Heart left ventricle (tissue), 16 donors: Measurements from ENCODE around the gene ASAP2. TPM values are rescaled to one million over a fixed set of nuclear protein-coding genes. Genes with fewer than 3 reads are reported as not detected.

Source experiments
- ATAC-seq, 4 donors: fragments of 200-7000 bp; cut with Tn5 transposase; one replicate each; pipeline ENCODE4 v1.9.1; 2020 to 2022; ENCODE audit warnings: moderate library complexity in 4 of 4, mild to moderate bottlenecking in 3 of 4, moderate number of reproducible peaks in 1 of 4
- DNase-seq, 5 donors: peaks; one replicate each; pipeline ENCODE4 v3.0.0-alpha.2; 2020
- H3K27ac ChIP-seq, 12 donors: fragments of 200-600 bp; sonication (generic) in 4 of 12; one replicate each; pipeline versions ENCODE4 v1.5.0 to v1.8.0; 2016 to 2022; ENCODE audit warnings: mild to moderate bottlenecking in 2 of 12
- H3K27me3 ChIP-seq, 9 donors: fragments of 200-600 bp; sonication (generic) in 2 of 9; one replicate each; pipeline versions ENCODE4 v1.5.1 to v1.8.0; 2016 to 2022; ENCODE audit warnings: mild to moderate bottlenecking in 3 of 9
- H3K36me3 ChIP-seq, 9 donors: fragments of 200-600 bp; sonication (generic) in 2 of 9; one replicate each; pipeline versions ENCODE4 v1.5.0 to v1.8.0; 2018 to 2022; ENCODE audit warnings: mild to moderate bottlenecking in 2 of 9
- H3K4me1 ChIP-seq, 12 donors: fragments of 200-600 bp; sonication (generic) in 4 of 12; one replicate each; pipeline versions ENCODE4 v1.5.0 to v1.8.0; 2016 to 2022; ENCODE audit warnings: mild to moderate bottlenecking in 3 of 12
- H3K4me3 ChIP-seq, 12 donors: fragments of 200-600 bp; sonication (generic) in 4 of 12; one replicate each; pipeline versions ENCODE4 v1.5.0 to v1.8.0; 2017 to 2022; ENCODE audit warnings: mild to moderate bottlenecking in 9 of 12, moderate library complexity in 4 of 12
- H3K9me3 ChIP-seq, 12 donors: fragments of 200-600 bp; sonication (generic) in 4 of 12; one replicate each; pipeline versions ENCODE4 v1.5.0 to v1.8.0; 2016 to 2022; ENCODE audit warnings: mild to moderate bottlenecking in 1 of 12
- POLR2A ChIP-seq, 2 donors: fragments of 450-650 bp; IDR thresholded peaks; one replicate each; pipeline ENCODE4 v1.6.1; 2017; ENCODE audit warnings: antibody characterized with exemption in 2 of 2, mild to moderate bottlenecking in 2 of 2, moderate library complexity in 2 of 2
- WGBS, 4 donors: extraction: QIAGEN DNeasy Blood & Tissue Kit in 2 of 4; methylation state at CpG; one replicate each; pipeline versions ENCODE4 v1.1.5 to v1.1.7; 2013 to 2018; 5-methylcytosine and 5-hydroxymethylcytosine counted together
- intact Hi-C, 10 donors: fragments of 100-400 bp; cut with DNase I; formaldehyde crosslinking; loops; one replicate each; pipeline versions ENCODE4 v1.11.1 to v1.14.2; 2022
- polyA plus RNA-seq, 2 donors: library from polyadenylated mRNA; stranded (reverse); fragments of 200-250 nt; gene quantifications; one replicate each; pipeline ENCODE4 v1.2.3, GENCODE V29; 2013
- total RNA-seq, 9 donors: library from RNA; depleted of rRNA in 2 of 9; stranded (reverse); fragments of >200 nt in 2 of 9; fragmentation: NEBNext Ultra II Directional in 3 of 9; extraction: Animal tissue kit (Norgen Biotek cat#: 25700) in 3 of 9; gene quantifications; one replicate each; pipeline versions ENCODE4 v1.1.0 to v1.2.4, GENCODE V29; 2016 to 2023
- TF ChIP-seq, protein P1 (sequence below), 12 donors: fragments of 200-600 bp; sonication (generic) in 4 of 12; IDR thresholded peaks; one replicate each; pipeline versions ENCODE4 v1.5.0 to v1.8.0; 2018 to 2022; ENCODE audit warnings: antibody characterized with exemption in 12 of 12, mild to moderate bottlenecking in 5 of 12
- donor health status: ischemic (EF 13 %, LVEDD 7.1; RV severe dilation, severe dysfunction).
- donor health status: healthy with polysubstance abuse.
- donor health status: DM: no; HTN: yes; CAD: no.
- donor health status: DM: no; HTN: no; CAD: no.
- donor health status: ischemic (EF 25% LVEDD 6.9; RV normal size, moderate dysfunction).
- donor health status: ischemic (EF 25% LVEDD 5.7; RV mildly dilated, moderate dysfunction).
- donor health status: healthy.
- donor health status: DM: yes; HTN: yes; CAD: no.
- donor health status: ischemic (EF 35%, LVEDD 5.7; RV mildly dilated, moderate dysfunction).
- donor health status: nonischemic (EF 11% LVEDD 7.7; RV severe dilation, severe dysfunction).
- donor health status: DM: yes; HTN: yes; CAD: no.
- donor health status: PGD.
- donor health status: ischemic (EF 29% LVEDD 5.4; RV normal size, mild dysfunction).
- donor health status: nonischemic (EF 23%, LVEDD 6.1; RV moderate dilation, normal function).

ASAP2 gene
- total and polyA plus RNA-seq, 11 donors, result 6.7 to 17.0 (median 11.9) TPM

DNA sequence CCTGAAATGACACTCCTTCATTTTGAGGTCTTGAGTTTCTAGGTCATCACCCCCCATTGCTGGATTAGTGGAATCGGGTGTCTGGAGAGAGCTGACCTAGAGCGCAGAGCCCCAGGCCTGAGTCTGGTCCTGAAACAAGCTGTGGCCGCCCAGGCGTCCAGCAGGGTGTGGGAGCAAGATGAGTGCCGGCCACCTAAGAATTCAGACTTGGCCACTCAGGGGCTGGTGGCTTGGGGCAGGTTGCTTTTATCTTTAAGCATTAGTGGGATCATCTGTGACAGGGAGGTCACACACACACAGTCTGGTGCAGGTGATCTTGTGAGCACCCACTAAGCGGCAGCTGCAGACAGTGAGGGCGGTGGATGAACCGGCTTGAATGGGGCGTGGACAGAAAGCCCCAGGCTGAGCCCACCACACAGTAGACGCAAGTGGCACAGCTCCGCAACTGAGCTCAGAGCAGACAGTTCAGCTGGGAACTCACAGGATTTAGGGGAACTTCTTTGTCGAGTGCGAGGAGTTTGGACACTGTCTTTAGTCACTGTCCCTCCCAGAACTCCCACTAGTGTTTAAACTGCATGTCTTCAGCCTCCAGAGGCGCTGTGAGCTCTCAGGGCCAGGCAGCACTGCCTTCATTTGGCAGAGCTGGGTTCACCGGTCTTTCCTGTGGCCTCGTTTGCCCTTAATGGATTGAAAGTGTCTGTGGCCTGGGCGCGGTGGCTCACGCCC lies 195.2 kb downstream of the ASAP2 start:
- H3K36me3 ChIP-seq, result peaks cover 0 to 71% (median 43%) of the 10 kb centered on the region in 9 donors
- 90 to 94% (median 91%) methylated on average over 13 to 19 of the region's 19 CpGs for WGBS, 4 donors
- H3K4me1 ChIP-seq, result peaks cover 0 to 26% (median 9%) of the 10 kb centered on the region in 12 donors
- H3K27ac ChIP-seq, result no peak overlapping the region
- ATAC-seq, result peak in 2 of 4 donors; percentile 13 to 31
- TF ChIP-seq POLR2A (IDR thresholded peaks at IDR 0.05), result no peak
- TF ChIP-seq, protein P1, sequence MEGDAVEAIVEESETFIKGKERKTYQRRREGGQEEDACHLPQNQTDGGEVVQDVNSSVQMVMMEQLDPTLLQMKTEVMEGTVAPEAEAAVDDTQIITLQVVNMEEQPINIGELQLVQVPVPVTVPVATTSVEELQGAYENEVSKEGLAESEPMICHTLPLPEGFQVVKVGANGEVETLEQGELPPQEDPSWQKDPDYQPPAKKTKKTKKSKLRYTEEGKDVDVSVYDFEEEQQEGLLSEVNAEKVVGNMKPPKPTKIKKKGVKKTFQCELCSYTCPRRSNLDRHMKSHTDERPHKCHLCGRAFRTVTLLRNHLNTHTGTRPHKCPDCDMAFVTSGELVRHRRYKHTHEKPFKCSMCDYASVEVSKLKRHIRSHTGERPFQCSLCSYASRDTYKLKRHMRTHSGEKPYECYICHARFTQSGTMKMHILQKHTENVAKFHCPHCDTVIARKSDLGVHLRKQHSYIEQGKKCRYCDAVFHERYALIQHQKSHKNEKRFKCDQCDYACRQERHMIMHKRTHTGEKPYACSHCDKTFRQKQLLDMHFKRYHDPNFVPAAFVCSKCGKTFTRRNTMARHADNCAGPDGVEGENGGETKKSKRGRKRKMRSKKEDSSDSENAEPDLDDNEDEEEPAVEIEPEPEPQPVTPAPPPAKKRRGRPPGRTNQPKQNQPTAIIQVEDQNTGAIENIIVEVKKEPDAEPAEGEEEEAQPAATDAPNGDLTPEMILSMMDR (IDR thresholded peaks at IDR 0.05), result no peak
- DNase-seq, result no peak
- no peaks in the 10 kb centered on the region for H3K9me3 ChIP-seq
- intact Hi-C loops, result no loop called here
- no peaks in the 10 kb centered on the region for H3K27me3 ChIP-seq
- H3K4me3 ChIP-seq, result no peak overlapping the region

DNA sequence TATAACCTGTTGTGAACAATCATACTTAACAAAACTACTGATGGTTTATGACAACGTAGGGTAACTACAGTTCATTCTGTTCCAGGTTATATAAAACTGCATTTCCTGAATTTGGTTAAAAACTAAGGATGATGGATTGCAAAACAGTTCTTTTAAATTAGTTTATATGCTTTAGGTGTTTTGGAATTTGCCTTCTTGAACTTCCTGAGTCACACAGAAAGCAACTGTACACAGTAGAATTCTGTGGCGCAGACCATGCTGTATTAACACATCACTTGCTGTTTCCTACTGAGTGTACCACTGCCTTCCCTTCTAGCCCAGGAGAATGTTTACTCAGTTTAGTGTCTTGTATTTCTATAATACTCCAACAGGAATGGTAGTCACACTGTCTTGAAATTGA lies 197.3 kb downstream of the ASAP2 start:
- no peak overlapping the region for H3K4me3 ChIP-seq
- H3K27ac ChIP-seq, result peak overlapping the region in 1 of 12 donors; percentile 26
- DNase-seq (no peak), ATAC-seq (peak in 1 of 4 donors; percentile 28)
- no peak for TF ChIP-seq POLR2A (IDR thresholded peaks at IDR 0.05)
- TF ChIP-seq, protein P1 (IDR thresholded peaks at IDR 0.05), result no peak
- H3K9me3 ChIP-seq, result no peaks in the 10 kb centered on the region
- intact Hi-C loops, result no loop called here
- peaks cover 0 to 83% (median 59%) of the 10 kb centered on the region in 9 donors for H3K36me3 ChIP-seq
- peaks cover 0 to 26% (median 9%) of the 10 kb centered on the region in 12 donors for H3K4me1 ChIP-seq
- no peaks in the 10 kb centered on the region for H3K27me3 ChIP-seq
- 51 to 63% (median 60%) methylated on average over 2 of the region's 2 CpGs for WGBS, 4 donors

DNA sequence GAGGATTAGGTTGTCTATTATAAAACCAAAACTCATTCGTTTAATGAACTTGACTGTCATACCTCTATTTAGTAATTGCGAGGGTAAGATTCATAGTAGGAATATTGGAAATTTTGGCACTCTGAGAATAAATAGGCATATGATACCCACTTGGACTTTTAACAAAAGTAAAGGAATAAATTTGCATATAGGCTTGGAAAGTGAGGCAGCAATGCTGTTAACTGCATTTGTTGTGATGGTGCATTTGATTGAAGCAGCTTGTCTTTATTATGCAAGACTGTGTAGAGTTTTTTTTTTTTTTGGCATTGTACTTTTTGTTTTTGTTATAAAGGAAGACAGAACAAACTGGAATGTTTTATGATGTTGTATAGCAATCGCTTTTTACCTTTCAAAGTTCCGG lies 197.8 kb downstream of the ASAP2 start:
- ATAC-seq, result no peak
- no peak for TF ChIP-seq POLR2A (IDR thresholded peaks at IDR 0.05)
- TF ChIP-seq, protein P1 (IDR thresholded peaks at IDR 0.05), result no peak
- intact Hi-C loops, result no loop called here
- H3K27me3 ChIP-seq, result no peaks in the 10 kb centered on the region
- 88 to 94% (median 90%) methylated on average over 4 of the region's 4 CpGs for WGBS, 4 donors
- DNase-seq, result no peak
- H3K4me3 ChIP-seq, result no peak overlapping the region
- peaks cover 0 to 22% (median 8%) of the 10 kb centered on the region in 12 donors for H3K4me1 ChIP-seq
- peaks cover 0 to 85% (median 59%) of the 10 kb centered on the region in 9 donors for H3K36me3 ChIP-seq
- no peaks in the 10 kb centered on the region for H3K9me3 ChIP-seq
- H3K27ac ChIP-seq, result peak overlapping the region in 1 of 12 donors; percentile 26

DNA sequence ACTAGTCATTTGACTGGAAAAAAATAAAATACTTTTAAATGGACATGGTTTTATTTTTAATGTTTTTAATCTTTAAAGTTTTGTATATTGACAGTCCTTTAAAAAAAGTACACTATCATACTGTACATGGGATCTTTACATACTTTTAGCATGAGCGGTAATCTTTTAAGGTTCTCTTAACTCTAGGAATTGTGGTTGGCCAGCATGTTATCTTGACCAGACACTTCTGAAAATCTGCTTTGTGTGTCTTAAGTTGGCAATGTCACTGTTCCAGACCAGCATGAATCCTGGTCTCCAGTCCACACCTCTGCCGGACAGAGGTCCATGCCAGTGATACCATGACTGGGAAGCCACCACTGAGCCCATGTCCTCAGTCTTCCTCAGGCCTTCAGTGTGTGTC lies 199.0 kb downstream of the ASAP2 start:
- WGBS, 4 donors, result 96 to 99% (median 97%) methylated on average over 2 of the region's 2 CpGs
- H3K27me3 ChIP-seq, result no peaks in the 10 kb centered on the region
- no peak for DNase-seq
- TF ChIP-seq, protein P1 (IDR thresholded peaks at IDR 0.05), result no peak
- TF ChIP-seq POLR2A (IDR thresholded peaks at IDR 0.05), result no peak
- ATAC-seq, result no peak
- no peak overlapping the region for H3K4me3 ChIP-seq
- H3K9me3 ChIP-seq, result no peaks in the 10 kb centered on the region
- peaks cover 0 to 94% (median 68%) of the 10 kb centered on the region in 9 donors for H3K36me3 ChIP-seq
- H3K4me1 ChIP-seq, result peaks cover 0 to 20% (median 8%) of the 10 kb centered on the region in 12 donors
- no peak overlapping the region for H3K27ac ChIP-seq
- intact Hi-C loops, result no loop called here
